GM21619 (cell line): Measurements from ENCODE around the gene PRRT4.

ENCODE experiments used
- ATAC-seq: cut with Tn5 transposase; IDR thresholded peaks from one replicate; pipeline ENCODE4 v1.9.1; 2021; ENCODE audit not compliant: unreplicated experiment

The PRRT4 gene

GRCh38 chr7:128378637-128379036 is 17.1 kb upstream of the PRRT4 start:
- no peak for ATAC-seq

- no peak for ATAC-seq
Measured at GRCh38 chr7:128376077-128376476, 14.6 kb upstream of the PRRT4 start.

DNA sequence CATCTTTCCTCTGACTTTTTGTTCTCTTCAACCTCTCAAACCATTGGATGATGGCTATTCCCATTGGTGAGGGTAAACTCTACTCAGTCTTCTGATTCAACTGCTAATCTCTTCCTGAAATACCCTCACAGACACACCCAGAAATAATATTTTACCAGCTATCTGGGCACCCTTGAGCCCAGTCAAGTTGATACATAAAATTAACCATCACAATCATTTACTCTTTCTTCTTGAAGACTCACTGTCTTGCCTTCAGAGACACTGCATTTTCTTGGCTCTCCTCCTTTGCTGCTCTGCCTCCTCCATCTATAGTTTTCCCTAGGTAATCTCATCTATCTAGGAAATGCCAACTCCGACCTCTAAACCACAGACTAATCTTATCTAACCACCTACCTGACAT is 12.6 kb upstream of the PRRT4 start:
- no peak for ATAC-seq

DNA sequence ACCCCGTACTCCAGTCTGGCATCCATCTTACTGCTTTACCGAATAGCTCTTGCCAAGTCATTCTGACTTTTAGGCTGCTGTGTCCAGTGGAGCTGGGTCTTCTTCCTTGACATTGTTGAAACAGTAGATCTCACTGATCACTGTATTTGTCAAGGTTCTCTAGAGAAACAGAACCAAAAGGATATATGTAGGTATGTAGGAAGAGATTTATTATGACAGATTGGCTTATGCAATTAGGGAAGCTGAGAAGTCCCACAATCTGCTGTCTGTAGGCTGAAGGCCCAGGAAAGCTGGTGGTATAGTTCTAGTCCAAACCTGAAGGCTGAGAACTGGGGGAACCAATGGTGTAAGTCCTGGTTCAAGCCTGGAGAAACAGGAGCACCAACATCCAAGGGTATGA is 12.1 kb upstream of the PRRT4 start:
- no peak for ATAC-seq

GRCh38 chr7:128370491-128370890 is 9.0 kb upstream of the PRRT4 start:
- no peak for ATAC-seq

DNA sequence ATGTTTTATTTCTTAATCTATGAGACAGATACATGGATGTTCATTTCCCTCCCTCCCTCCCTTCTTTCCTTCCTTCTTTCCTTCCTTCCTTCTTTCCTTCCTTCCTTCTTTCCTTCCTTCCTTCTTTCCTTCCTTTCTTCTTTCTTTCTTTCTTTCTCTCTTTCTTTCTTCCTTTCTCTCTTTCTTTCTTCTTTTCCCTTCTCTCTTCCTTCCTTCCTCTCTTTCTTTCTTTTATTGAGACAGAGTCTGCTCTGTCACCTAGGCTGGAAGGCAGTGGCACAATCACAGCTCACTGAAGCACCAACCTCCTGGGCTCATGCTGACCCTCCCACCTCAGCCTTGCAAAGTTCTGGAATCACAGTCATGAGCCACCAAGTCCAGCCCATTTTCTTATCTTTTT is 5.5 kb upstream of the PRRT4 start:
- ATAC-seq: no peak

DNA sequence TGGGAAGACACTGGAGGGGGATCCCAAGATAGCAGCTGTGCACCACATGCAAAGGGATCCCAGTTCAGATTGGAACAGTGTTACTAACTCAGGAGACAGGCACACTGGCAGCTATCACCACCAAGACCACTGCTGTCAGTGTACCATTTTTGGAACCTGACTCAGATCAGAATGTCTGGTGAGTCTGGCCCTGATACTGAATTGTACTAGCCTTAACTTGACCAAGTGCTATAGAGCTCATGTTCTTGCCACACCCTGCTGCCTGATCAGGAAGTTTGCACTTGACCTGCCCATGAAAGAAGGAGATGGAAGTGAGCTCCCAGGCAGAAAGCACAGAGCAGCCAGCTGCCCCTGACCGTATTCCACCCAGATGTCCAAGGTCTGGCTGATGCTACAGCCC is 4.8 kb upstream of the PRRT4 start:
- no peak for ATAC-seq

DNA sequence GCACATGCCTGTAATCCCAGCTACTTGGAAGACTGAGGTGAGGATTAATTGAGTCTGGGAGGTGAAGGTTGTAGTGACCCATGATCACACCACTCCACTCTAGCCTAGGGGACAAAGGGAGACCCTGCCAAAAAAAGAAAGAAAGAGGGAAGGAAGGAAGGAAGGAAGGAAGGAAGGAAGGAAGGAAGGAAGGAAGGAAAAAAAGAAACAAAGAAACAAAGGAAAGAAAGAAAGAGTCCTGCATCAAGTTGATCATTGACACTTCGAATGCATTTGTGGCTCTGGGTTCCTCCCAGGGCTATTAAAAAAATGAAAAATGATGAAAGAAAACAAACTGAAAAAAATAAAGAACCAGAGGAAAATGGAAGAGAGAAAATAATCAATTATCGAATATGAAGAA is 3.9 kb upstream of the PRRT4 start:
- no peak for ATAC-seq

DNA sequence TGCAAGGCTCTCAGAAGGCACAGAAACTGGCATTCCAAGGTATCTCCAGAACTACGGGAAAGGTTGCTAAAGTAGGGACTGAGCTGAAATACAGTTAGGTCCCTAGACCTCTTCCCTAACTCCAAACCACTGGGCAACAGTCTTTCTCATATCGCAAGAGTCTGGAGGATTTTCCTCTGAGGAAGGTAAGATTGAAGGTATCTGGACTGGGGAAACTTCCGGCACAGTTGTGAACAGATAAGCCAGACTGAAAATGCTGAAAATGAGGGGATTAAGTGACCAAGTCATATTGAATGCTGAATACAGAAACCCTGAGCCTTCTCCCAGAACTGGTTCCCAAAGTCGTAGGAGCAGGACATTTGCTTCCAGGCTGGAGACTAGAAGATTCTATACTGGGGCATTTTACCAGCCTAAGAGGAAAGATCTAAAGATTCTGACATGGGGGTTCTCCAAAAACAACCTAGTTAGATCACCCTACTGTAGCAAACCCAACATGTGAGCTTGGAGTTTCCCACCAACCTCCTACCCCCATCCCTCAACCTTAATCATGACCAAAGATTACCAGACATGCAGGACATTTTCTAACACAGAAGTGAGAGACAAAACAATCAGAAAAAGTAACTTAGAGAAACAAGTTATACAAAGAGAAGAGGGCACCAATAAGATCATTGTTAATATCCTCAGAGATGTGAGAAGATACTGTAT is 2.8 kb upstream of the PRRT4 start:
- ATAC-seq: no peak

- ATAC-seq: no peak
Measured at GRCh38 chr7:128363261-128363721, 1.8 kb upstream of the PRRT4 start.

DNA sequence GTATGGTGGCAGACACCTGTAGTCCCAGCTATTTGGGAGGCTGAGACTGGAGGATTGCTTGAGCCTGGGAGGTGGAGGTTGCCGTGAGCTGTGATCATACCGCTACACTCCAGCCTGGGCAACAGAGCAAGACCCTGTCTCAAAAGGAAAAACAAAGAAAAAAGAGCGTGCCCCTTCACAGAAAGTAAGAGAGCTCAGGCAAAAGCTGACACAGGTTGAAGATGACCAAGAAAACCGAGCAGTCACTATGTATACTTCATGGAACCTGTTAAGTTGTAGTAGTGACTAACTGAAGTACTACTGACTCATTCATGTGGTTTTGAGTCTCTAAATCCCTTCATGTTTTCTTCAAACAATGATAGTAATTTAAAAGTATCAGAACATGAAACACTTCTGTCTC is 1.2 kb upstream of the PRRT4 start:
- no peak for ATAC-seq

- no peak for ATAC-seq
Measured at GRCh38 chr7:128360359-128360678, 1.2 kb downstream of the PRRT4 start.

DNA sequence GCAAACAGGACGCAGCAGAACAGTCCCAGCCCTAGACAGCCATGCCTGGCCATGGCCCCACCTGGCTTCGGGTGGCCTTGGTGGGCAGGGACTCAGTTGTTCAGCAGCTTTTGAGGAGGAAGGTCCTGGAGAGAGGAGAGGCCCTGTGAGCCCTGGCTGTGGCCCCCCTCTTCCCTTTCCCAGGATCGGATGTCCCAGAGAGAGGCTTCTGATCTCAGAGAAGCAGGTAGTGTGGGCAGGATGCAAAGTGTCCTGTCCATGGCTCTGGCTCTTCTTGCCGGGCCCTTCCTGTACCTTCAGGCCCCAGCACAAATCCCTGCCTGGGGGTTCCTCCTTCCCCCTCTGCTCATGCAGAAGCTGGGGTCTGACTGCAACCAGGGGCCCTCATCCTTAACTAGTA is 1.6 kb downstream of the PRRT4 start:
- no peak for ATAC-seq

DNA sequence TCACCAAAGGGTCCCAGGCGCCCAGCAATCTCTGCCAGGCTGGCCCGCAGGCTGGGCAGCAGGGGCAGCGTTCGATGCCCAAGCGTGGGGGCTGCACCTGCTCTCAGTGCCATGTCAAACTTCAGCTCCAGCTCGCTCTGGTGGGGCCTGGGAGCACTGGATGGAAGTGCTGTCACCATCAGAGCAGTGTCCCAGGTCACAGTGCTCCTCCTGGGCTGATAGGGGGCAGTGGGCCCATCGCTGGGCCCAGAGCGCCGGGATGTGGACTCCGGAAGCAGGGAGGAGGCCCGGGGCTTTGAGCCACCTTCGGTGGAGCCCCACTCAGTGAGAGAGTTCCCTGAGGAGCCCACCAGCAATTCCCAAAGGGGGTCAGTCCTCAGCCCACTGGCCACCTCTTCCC is 2.2 kb downstream of the PRRT4 start:
- no peak for ATAC-seq

DNA sequence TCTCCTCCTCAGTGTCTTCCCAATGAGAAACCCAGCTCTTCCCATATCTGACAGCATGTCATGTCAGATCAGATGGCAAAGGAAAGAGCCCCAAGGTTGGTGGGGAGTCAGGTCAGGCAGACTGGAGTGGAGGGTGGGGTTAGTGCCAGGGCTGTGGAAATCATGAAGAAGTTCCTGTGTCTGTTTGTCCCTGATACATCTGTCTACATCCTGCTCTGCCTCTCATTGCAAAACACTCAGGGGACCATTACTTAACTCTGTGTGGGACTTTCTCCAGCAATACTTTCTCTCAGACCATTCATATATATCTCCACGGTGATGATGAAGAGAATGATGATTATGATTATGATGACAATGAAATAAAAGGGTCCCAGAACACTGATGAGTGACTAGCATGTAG is 3.3 kb downstream of the PRRT4 start:
- ATAC-seq: no peak

GRCh38 chr7:128357217-128357613 is 4.3 kb downstream of the PRRT4 start:
- ATAC-seq: no peak

DNA sequence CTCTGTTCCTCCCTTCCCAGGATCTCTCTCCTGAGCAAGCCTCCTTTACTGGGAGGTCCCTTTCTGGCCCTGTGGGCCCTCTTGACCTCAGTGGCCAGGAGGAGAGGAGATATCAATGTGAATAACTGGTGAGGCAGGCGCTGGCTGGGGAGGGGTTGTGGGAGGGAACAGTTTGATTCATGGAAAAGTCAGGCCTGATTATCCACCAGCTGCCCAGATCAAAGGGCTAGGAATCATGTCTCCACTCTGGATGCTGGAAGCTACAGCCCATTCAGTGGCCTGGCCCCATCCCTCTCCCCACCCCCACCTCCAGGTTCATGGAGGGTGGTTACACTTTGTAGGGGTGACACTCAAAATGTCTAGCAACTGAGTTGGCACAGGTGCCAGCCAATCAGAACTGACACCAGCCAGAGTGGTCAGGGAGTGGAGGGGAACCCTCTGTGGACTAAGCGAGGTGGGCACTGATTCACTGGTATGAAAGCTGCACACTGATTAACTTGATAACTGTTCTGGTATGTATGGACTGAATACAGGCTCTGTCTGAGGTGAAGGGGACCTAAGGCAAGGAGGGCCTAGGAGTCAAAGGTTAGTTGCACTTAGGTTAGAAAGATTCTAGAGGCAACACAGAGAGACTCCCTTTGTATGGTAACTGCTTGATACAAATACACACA is 4.8 kb downstream of the PRRT4 start:
- ATAC-seq: no peak

DNA sequence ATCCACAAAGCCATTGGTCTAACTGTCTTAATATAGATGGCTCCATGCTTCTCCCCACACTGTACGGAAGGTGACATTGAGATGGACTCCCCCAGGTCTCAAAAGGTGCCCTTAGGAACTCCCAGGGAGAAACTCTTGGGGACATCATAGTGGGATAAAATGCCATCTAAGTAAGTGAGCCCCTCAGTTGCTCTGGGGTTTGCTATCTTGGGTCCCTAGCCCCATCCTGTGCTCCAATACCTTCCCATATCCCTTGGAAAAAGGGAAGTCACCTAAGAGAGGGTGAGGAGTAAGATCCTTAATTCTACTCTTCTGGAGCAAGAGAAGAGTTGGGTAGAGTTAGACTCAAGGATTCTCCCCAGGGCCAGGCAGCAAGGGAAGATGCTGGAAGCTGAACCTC is 7.9 kb downstream of the PRRT4 start:
- ATAC-seq: no peak

DNA sequence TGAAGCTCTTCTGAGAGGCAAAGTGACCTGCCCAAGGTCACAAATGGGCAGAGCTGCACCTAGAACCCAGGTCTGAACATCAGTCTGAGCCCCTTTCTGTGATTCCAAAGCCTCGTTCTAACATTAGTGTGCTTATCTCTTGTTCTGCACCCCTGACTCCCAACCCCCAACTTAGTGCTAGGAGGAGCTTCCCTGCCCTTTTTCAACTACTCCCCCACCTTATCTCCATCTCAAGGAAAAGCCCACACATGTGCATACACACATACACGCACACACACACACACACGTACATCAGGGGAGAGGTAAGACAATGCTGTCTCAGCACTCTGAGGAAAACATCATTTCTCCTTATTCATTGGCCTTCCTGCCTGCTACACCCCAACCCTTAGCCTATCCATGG is 8.3 kb downstream of the PRRT4 start:
- ATAC-seq: no peak

- ATAC-seq: no peak
Measured at GRCh38 chr7:128352636-128353035, 8.9 kb downstream of the PRRT4 start.

GRCh38 chr7:128352153-128352537 is 9.3 kb downstream of the PRRT4 start:
- ATAC-seq: no peak

DNA sequence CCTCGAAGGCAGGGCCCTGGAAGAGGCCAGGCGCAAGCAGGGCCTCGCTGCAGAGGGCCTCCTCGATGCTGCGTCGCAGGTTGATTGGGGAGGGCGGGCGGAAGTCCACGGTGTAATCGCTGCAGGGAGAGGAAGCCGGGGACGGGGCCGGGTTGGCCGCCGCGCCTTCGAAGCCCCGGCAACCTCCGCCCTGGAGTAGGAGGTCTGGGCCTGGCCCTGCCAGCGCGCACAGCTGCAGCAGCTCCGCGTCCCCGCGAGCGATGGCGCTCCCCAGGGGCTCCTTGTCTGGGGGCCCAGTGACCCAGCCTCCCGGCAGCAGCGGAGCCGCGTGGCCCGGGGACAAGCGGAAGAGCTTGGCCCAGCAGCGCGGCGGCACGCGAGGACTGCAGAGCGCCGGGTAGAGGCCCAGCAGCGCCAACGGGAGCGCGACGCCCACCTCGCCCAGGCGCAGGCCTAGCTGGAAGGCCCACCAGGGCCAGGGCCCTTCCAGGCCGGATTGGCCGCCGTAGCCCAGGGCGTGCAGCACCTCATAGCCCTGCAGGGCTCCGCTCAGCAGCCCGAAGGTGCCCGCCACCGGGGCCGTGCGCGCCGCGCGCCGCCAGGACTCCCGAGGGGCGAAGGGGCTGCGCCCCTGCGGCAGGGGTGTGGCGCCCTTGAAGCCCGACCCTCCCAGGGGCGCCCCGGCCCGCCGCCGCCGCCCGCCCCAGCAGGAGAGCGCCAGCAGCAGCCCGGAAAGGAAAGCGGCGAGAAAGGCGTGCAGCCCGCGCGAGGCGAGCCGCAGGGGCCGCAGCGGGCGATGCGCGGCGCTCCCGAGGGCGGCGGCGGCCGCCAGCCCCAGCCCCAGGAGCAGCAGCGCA is 10.0 kb downstream of the PRRT4 start:
- no peak for ATAC-seq
